GM19455 (cell line): Measurements from ENCODE around the gene MMD.
"Not testable (repeated sequence)": the region's sequence is repeated elsewhere in the genome, so short reads cannot be mapped to it uniquely, and the experiment has no call there.

Source experiments
- ATAC-seq: cut with Tn5 transposase; IDR thresholded peaks from one replicate; pipeline ENCODE4 v1.9.1; 2021; ENCODE audit not compliant: unreplicated experiment

The MMD gene

GRCh38 chr17:55424893-55425540 is 3.4 kb upstream of the MMD start:
- ATAC-seq, result no peak

GRCh38 chr17:55423535-55423934 is 1.9 kb upstream of the MMD start:
- ATAC-seq, result no peak

- ATAC-seq, result not testable (repeated sequence)
Observed at GRCh38 chr17:55422828-55423164, 1.2 kb upstream of the MMD start.

GRCh38 chr17:55420776-55421178 is 858 bp downstream of the MMD start:
- peak; percentile 12 for ATAC-seq

GRCh38 chr17:55420067-55420775 is 1.4 kb downstream of the MMD start:
- no peak for ATAC-seq

GRCh38 chr17:55418369-55419268 is 3.0 kb downstream of the MMD start:
- ATAC-seq, result no peak

- no peak for ATAC-seq
Observed at GRCh38 chr17:55417411-55418268, 4.0 kb downstream of the MMD start.

- ATAC-seq, result no peak
Observed at GRCh38 chr17:55416470-55417052, 5.1 kb downstream of the MMD start.

GRCh38 chr17:55416000-55416399 is 5.6 kb downstream of the MMD start:
- ATAC-seq, result no peak

- ATAC-seq, result no peak
Observed at GRCh38 chr17:55414983-55415382, 6.7 kb downstream of the MMD start.

GRCh38 chr17:55413825-55414489 is 7.7 kb downstream of the MMD start:
- ATAC-seq, result no peak

- ATAC-seq, result no peak
Observed at GRCh38 chr17:55411463-55411855, 10.2 kb downstream of the MMD start.

GRCh38 chr17:55410722-55411462 is 10.7 kb downstream of the MMD start:
- no peak for ATAC-seq

- ATAC-seq, result no peak
Observed at GRCh38 chr17:55409030-55409800, 12.4 kb downstream of the MMD start.

GRCh38 chr17:55407641-55408566 is 13.7 kb downstream of the MMD start:
- ATAC-seq, result no peak

- no peak for ATAC-seq
Observed at GRCh38 chr17:55405600-55405999, 16.0 kb downstream of the MMD start.

GRCh38 chr17:55404197-55404596 is 17.4 kb downstream of the MMD start:
- ATAC-seq, result not testable (repeated sequence)
